ENCODE results near the gene KRT23. TPM values are rescaled to one million over a fixed set of nuclear protein-coding genes. Genes with fewer than 3 reads are reported as not detected.
"Not testable (repeated sequence)": the region's sequence is repeated elsewhere in the genome, so short reads cannot be mapped to it uniquely, and the experiment has no call there.

Gene KRT23
- total RNA-seq, 1 experiment from 2014 or later: not detected

DNA sequence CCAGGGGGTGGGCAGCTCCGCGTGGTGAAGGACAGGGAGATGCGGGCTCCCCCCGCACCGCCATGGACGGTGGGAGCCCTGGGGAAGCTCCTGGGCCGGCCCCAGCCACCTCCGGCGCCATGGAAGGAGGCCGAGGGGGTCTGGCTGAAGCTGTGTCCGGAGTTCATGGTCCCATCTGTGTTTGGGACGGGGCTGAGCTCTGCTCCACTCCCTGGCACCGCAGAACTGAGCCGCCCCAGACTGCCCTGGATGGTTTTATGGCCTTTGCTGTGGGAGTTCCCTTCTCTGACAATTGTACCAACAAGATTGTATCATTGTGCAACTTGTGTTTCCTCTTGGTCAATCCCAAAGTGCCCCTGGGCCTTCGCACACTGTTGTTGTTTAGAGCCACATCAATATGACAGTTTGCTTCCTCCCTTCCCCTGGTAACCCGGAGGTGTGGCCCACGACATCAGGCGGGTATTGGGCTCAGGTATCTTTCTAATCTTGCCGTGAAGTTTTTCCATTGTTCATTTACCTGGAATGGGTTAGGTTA is 942 bp downstream of the KRT23 start:
- DNase-seq: peak; percentile 26
- Histone ChIP-seq H3K36me3 (replicated peaks; ENCODE audit: control insufficient read depth, insufficient read depth, low read length) (no peaks in the 10 kb centered on the region), H3K4me3 (ENCODE audit: insufficient read depth, low read depth, low read length) (no peak overlapping the region), H3K27me3 (ENCODE audit: control insufficient read depth, insufficient read depth, low read length) (no peaks in the 10 kb centered on the region)

DNA sequence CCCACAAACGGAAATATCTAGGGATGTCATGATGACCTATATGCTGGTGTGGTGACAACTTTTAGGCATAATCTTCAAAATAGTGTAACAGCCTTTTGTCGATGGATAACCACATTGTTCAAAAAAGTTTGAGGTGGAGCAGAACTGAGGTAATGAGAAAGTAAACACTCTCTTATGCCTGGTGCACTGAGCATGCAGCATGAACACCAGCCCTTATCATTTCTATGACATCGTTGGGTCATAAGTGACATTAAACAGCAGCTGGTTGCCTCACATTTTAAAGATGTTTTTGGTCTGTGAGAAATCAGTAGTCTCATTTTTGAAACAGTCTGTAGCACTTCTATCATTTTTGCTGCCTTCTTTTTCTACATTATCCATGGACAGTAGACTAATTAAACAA is 1.8 kb downstream of the KRT23 start:
- Histone ChIP-seq H3K4me3 (ENCODE audit: insufficient read depth, low read depth, low read length) (no peak overlapping the region), H3K27me3 (ENCODE audit: control insufficient read depth, insufficient read depth, low read length) (no peaks in the 10 kb centered on the region), H3K36me3 (replicated peaks; ENCODE audit: control insufficient read depth, insufficient read depth, low read length) (no peaks in the 10 kb centered on the region)
- no peak for DNase-seq

- Histone ChIP-seq H3K36me3 (replicated peaks; ENCODE audit: control insufficient read depth, insufficient read depth, low read length) (no peaks in the 10 kb centered on the region), H3K27me3 (ENCODE audit: control insufficient read depth, insufficient read depth, low read length) (no peaks in the 10 kb centered on the region), H3K4me3 (ENCODE audit: insufficient read depth, low read depth, low read length) (no peak overlapping the region)
- DNase-seq: no peak
Observed at GRCh38 chr17:40932608-40933007, 4.8 kb downstream of the KRT23 start.

GRCh38 chr17:40931311-40931710 is 6.1 kb downstream of the KRT23 start:
- no peak for DNase-seq
- no peaks in the 10 kb centered on the region for H3K36me3 ChIP-seq (replicated peaks; ENCODE audit: control insufficient read depth, insufficient read depth, low read length)
- no peak overlapping the region for H3K4me3 ChIP-seq (ENCODE audit: insufficient read depth, low read depth, low read length)

GRCh38 chr17:40926341-40926740 is 11.1 kb downstream of the KRT23 start:
- Histone ChIP-seq H3K36me3 (replicated peaks; ENCODE audit: control insufficient read depth, insufficient read depth, low read length) (no peaks in the 10 kb centered on the region), H3K27me3 (ENCODE audit: control insufficient read depth, insufficient read depth, low read length) (no peaks in the 10 kb centered on the region), H3K4me3 (ENCODE audit: insufficient read depth, low read depth, low read length) (no peak overlapping the region)
- DNase-seq: no peak

More at GRCh38 chr17:40931311-40931710, 6.1 kb downstream of the KRT23 start:
- H3K27me3 ChIP-seq (ENCODE audit: control insufficient read depth, insufficient read depth, low read length): no peaks in the 10 kb centered on the region

DNA sequence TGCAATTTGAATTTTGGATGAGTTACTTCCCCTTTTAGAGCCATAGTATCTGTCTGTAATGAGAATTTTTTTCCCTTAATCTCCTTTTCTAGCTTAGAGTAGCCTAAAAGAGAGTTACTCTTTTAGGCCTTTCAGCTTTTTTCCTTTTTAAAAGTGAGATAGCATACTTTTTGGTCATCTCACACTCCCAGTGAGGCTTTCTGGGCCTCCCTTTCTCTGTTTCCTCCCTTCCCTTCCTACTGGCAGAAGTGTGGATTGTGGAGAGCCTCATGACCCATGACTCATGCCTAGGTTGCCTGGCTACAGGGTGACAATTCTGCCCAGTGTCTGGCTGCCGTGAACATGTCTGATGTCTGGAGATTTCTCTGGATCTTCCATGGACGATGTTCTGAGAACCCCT is 15.2 kb downstream of the KRT23 start:
- no peaks in the 10 kb centered on the region for H3K36me3 ChIP-seq (replicated peaks; ENCODE audit: control insufficient read depth, insufficient read depth, low read length)
- no peak overlapping the region for H3K4me3 ChIP-seq (ENCODE audit: insufficient read depth, low read depth, low read length)
- no peak for DNase-seq
- no peaks in the 10 kb centered on the region for H3K27me3 ChIP-seq (ENCODE audit: control insufficient read depth, insufficient read depth, low read length)

DNA sequence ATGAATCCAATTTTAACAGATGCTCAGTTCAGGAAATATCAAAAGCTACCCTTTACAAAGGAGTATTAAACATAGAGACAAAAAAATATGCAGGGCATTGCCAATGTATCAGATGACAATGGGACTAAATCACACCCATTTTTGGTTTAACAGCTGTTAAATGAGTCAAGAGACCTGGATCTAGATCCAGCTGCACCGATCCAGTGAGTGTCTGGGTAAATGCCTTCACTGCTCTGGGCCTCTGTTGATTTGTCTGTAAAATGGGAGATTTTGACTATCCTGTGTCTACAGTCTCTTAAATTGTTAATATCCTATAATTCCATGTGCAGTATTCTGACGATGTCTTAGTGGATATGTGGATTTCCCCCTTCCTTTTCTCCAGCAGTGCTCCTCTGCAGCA is 16.4 kb downstream of the KRT23 start:
- no peak overlapping the region for H3K4me3 ChIP-seq (ENCODE audit: insufficient read depth, low read depth, low read length)
- H3K36me3 ChIP-seq (replicated peaks; ENCODE audit: control insufficient read depth, insufficient read depth, low read length): no peaks in the 10 kb centered on the region
- DNase-seq: no peak
- H3K27me3 ChIP-seq (ENCODE audit: control insufficient read depth, insufficient read depth, low read length): no peaks in the 10 kb centered on the region

DNA sequence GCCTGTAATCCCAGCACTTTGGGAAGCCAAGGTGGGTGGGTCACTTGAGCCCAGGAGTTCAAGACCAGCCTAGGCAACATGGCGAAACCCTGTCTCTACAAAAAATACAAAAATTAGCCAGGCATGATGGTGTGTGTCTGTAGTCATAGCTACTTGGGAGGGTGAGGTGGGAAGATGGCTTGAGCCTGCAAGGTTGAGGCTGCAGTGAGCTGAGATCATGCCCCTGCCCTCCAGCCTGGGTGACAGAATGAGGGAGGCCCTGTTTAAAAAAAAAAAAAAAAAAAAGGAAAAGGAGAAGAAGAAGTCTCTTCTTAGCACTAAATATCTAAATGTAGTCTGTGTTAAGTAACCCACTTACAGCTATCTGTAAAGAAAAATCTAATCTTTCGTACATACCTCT is 20.3 kb downstream of the KRT23 start:
- DNase-seq; H3K36me3 ChIP-seq (replicated peaks; ENCODE audit: control insufficient read depth, insufficient read depth, low read length); H3K4me3 ChIP-seq (ENCODE audit: insufficient read depth, low read depth, low read length); H3K27me3 ChIP-seq (ENCODE audit: control insufficient read depth, insufficient read depth, low read length): not testable (repeated sequence)

- no peaks in the 10 kb centered on the region for H3K36me3 ChIP-seq (replicated peaks; ENCODE audit: control insufficient read depth, insufficient read depth, low read length)
- no peak overlapping the region for H3K4me3 ChIP-seq (ENCODE audit: insufficient read depth, low read depth, low read length)
- H3K27me3 ChIP-seq (ENCODE audit: control insufficient read depth, insufficient read depth, low read length): no peaks in the 10 kb centered on the region
- DNase-seq: no peak
Observed at GRCh38 chr17:40916366-40916765, 21.1 kb downstream of the KRT23 start.

- DNase-seq: no peak
- Histone ChIP-seq H3K36me3 (replicated peaks; ENCODE audit: control insufficient read depth, insufficient read depth, low read length) (no peaks in the 10 kb centered on the region), H3K27me3 (ENCODE audit: control insufficient read depth, insufficient read depth, low read length) (no peaks in the 10 kb centered on the region), H3K4me3 (ENCODE audit: insufficient read depth, low read depth, low read length) (no peak overlapping the region)
Observed at GRCh38 chr17:40915721-40916256, 21.7 kb downstream of the KRT23 start.

- no peaks in the 10 kb centered on the region for H3K36me3 ChIP-seq (replicated peaks; ENCODE audit: control insufficient read depth, insufficient read depth, low read length)
- no peak for DNase-seq
- H3K27me3 ChIP-seq (ENCODE audit: control insufficient read depth, insufficient read depth, low read length): no peaks in the 10 kb centered on the region
- no peak overlapping the region for H3K4me3 ChIP-seq (ENCODE audit: insufficient read depth, low read depth, low read length)
Observed at GRCh38 chr17:40915199-40915661, 22.2 kb downstream of the KRT23 start.

GRCh38 chr17:40914075-40914855 is 23.2 kb downstream of the KRT23 start:
- DNase-seq: no peak
- H3K36me3 ChIP-seq (replicated peaks; ENCODE audit: control insufficient read depth, insufficient read depth, low read length): no peaks in the 10 kb centered on the region

DNA sequence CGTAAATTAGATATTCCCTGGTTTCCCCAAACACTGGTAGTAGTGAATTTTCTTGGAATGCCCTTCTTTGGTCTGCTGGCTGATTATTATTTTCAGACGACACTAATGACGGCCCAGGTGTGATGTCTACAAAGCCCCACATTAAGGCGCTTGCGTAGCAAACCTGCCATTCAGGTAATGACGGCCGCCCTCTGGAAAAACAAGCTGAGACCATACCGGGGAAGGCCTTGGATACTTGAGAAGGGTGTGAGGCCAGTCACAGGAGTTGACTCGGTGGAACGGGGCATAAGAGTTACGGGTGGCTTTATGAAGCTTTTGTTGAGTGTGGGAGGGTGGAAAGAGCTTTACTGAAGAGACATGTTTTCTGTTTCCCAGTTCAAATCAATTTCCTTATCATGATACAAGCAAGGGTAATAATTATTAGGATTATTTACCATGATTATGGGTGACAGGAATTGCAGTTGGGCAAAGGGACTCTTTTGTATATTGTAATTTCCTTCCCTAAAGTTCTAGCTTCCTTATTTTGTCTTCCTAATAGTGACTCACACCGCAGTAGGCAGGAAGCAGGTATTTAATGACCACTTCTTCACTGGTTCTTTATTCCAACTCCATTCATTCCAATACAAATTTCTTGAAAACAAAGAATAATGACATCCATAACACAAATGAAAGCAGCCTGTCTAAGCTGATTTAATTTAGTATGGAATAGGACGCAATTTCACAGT is 24.8 kb downstream of the KRT23 start:
- DNase-seq: no peak
- Histone ChIP-seq H3K27me3 (ENCODE audit: control insufficient read depth, insufficient read depth, low read length) (no peaks in the 10 kb centered on the region), H3K4me3 (ENCODE audit: insufficient read depth, low read depth, low read length) (no peak overlapping the region), H3K36me3 (replicated peaks; ENCODE audit: control insufficient read depth, insufficient read depth, low read length) (no peaks in the 10 kb centered on the region)

More at GRCh38 chr17:40914075-40914855, 23.2 kb downstream of the KRT23 start:
- Histone ChIP-seq H3K4me3 (ENCODE audit: insufficient read depth, low read depth, low read length) (no peak overlapping the region), H3K27me3 (ENCODE audit: control insufficient read depth, insufficient read depth, low read length) (no peaks in the 10 kb centered on the region)

DNA sequence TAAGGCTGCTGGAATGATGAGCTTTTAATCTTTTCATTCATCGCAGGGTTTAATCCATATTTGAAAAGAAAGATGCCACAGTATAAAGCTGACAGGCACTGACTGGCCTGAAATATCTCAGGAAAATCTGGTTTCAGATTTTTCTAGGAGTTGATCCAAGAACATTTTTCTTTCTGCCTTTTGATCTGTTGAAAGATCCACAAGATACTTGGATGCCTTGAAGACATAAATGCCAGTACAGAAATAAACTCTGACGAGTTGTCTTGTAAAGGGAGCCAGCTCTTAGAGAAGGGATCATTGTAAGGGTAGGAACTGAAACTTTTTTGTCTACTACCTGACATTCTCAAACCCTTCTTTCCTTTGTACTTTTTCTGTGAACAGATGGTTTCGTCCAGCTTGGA is 27.0 kb downstream of the KRT23 start:
- no peak for DNase-seq
- Histone ChIP-seq H3K36me3 (replicated peaks; ENCODE audit: control insufficient read depth, insufficient read depth, low read length) (no peaks in the 10 kb centered on the region), H3K4me3 (ENCODE audit: insufficient read depth, low read depth, low read length) (no peak overlapping the region), H3K27me3 (ENCODE audit: control insufficient read depth, insufficient read depth, low read length) (no peaks in the 10 kb centered on the region)

- DNase-seq: no peak
- no peaks in the 10 kb centered on the region for H3K36me3 ChIP-seq (replicated peaks; ENCODE audit: control insufficient read depth, insufficient read depth, low read length)
- no peaks in the 10 kb centered on the region for H3K27me3 ChIP-seq (ENCODE audit: control insufficient read depth, insufficient read depth, low read length)
- no peak overlapping the region for H3K4me3 ChIP-seq (ENCODE audit: insufficient read depth, low read depth, low read length)
Observed at GRCh38 chr17:40909755-40910154, 27.7 kb downstream of the KRT23 start.

All from H7 (cell line).